NCI-H1092 treated with DMSO at 0.1 percent for 48 hours (cell line): ENCODE measurements around the gene TAF15.

Experiments used
- DNase-seq: peaks from one replicate; lab custom pipeline; 2025; lab: John Stamatoyannopoulos, UW

The TAF15 gene

GRCh38 chr17:35788477-35789368 is 20.6 kb upstream of the TAF15 start:
- DNase-seq, result no peak

- no peak for DNase-seq
Observed at GRCh38 chr17:35790841-35791240, 18.4 kb upstream of the TAF15 start.

DNA sequence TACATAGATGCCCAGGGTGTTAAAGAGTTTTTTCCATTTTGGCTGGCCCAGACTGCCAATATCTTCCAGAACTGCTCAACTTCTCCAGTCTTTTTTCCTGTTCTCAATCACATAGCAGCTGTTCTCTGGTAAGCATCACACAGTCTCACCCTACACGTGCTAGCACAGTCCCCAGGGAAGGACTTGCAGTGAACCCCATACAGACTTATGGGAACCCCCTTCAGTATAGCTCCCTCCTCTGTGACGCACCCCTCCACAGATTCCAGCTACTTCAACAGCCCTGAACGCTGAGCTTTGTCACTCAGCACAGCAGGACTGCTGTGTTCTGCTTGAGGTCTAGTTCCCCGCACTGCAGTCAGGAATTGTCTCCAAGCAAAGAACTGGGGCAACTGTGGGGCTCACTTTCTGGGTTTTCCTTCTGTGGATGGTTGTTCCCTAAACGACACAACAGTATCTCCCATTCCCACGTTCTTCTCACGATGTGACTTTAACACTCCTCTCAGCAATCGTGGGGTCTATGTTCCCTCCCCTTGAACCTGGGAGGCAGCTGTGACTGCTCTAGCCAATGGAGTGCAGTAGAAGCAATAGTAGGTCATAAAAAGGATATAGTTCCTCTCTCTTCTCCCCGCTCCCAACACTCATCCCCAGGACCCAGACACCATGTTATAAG is 17.5 kb upstream of the TAF15 start:
- DNase-seq, result no peak

GRCh38 chr17:35793257-35793656 is 16.0 kb upstream of the TAF15 start:
- DNase-seq, result no peak

DNA sequence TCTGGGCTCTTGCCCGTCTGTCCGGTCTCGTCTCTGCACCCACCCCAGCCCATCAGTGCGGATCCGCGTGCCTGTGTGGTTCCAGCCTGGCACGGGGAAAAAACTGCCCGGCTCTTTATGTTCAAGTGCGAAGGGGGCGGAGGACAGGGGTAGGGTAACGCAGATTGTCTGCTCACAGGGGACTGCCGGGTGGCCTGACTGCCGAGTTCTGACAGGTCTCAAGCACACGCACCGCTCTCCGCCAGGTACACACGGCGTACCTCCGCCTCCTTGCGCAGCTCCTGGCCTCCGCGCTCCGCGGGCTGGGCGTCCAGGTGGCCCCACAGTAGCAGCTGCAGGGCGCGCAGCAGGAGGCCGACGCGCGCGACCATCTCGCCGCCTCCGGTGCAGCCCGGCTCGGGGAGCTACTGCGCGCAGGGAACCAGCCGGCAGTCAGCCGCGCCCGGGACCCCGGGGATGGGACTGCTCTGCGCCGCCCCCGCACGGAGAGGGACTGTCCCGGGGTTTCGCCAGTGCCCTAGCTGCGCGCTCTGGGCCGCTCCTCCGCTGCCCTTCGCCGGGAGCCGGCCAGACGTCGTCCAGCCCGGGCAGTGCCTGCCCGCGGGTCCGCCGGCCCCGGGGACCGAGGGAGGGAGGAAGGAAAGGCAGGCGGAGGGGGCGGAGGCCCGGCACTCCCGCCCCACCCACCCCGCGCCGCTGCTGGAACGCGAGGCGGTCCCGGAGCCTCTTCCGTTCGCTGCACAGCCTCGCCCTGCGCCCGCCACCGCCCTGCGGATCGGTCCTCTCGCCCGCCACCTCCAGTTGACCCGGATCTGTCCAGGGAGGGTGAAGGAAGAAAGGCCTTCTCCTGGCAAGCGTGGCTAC is 14.0 kb upstream of the TAF15 start, which contains the start of gene MMP28:
TSS of gene MMP28 (minus strand) at position 635 of the 864 bp plus-strand sequence. CDS start at position 371, 264 bp downstream.
- DNase-seq, result peak; percentile 19

GRCh38 chr17:35795871-35796265 is 13.4 kb upstream of the TAF15 start:
- no peak for DNase-seq

GRCh38 chr17:35796942-35797341 is 12.3 kb upstream of the TAF15 start:
- no peak for DNase-seq

DNA sequence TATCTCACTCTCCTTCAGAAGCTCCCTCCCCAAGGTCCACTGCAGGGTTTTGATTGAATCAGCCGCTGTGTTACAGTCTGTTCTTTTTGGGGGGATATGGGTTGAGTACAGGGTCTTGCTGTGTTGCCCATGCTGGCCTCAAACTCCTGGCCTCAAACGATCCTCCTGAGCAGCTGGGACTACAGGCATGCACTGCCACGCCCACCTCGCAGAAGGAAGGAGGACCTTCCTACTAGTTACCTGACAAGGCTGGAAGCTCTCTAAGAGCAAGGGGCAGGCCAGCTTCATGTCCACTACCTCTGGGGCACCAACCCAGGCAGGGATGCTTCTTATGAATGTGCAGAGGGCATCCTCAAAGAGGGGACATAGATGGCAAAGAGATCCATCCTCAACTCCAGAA is 11.9 kb upstream of the TAF15 start:
- no peak for DNase-seq

DNA sequence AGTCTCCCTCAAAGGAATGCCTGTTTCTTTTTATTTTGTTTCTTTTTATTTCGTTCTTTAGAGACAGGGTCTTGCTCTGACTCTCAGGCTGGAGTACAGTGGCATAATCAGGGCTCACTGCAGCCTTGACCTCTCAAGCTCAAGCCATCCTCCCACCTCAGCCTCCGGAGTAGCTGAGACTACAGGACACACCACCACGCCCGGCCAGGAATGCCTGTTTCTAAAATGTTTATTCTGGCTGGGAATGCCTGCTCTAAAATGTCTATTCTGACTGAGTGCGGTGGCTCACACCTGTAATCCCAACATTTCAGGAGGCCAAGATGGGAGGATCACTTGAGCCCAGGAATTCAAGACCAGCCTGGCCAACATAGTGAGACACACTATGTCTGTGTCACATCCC is 11.4 kb upstream of the TAF15 start:
- DNase-seq, result no peak

GRCh38 chr17:35799942-35800341 is 9.3 kb upstream of the TAF15 start:
- DNase-seq, result peak; percentile 85

DNA sequence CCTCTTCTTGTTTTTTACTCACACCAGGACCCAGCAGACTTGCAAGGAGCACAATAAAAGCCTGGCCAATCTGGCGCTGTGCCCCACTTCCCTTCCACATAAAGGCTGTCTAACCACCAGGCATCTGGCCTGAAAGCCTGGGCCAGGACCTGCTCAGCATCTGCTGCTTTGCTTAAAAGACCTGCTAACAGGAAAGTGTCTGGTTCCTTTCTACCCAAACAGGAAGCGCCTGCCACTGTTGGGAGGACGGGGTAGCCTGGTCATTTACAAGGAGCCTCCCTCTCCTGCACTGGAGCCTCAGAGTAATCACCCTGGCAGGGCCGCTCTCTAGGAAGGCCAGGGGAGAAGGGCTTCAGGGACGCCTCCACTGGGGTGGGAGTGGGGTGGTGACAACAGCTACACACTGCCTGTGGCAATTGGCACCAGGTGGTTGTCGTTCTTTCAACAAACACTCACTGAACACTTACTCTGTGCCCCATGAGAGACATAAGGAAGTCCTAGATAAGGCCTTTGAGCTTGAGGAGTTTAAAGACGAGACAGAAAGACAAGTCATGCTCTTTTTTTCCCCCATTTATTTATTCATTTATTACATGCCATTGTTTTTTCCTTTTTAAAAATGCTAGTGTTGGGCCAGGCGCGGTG is 7.6 kb upstream of the TAF15 start:
- peak; percentile 78 for DNase-seq

GRCh38 chr17:35804658-35805192 is 4.6 kb upstream of the TAF15 start:
- peak; percentile 92 for DNase-seq

GRCh38 chr17:35807371-35808144 is 1.7 kb upstream of the TAF15 start:
- DNase-seq, result no peak

DNA sequence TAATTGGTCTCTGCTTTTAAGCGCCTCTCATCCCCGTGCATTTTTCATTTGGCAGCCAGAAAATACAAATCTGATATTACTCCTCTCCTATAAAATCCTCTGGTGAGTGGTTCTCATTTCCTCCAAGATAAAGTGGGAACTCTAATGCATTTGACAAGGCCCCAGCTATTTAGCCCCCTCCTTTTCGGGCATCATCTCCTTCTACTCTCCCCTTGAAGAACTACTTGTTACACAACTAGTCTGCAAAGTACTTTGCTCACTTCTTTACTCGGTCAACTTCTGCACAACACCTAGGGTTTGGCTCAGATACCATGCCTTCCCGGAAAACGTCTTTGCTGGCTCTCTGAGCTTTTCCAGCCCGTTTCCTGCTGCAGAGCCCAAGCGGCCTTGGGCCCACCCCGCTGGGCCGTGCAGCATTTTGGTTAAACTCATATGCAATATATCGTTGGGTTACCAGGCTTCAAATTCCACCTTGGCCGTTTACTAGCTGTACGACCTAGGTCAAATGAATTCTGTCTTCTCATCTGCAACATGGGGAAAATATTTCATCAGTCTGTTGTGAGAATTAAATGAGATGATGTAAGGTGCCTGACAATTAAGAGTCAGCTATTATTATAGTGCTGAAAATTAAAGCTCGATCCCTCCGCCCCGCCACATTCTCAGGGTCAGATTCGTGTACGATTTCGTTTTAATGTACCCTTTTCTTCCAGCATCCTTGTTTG is 883 bp upstream of the TAF15 start:
- DNase-seq, result no peak

DNA sequence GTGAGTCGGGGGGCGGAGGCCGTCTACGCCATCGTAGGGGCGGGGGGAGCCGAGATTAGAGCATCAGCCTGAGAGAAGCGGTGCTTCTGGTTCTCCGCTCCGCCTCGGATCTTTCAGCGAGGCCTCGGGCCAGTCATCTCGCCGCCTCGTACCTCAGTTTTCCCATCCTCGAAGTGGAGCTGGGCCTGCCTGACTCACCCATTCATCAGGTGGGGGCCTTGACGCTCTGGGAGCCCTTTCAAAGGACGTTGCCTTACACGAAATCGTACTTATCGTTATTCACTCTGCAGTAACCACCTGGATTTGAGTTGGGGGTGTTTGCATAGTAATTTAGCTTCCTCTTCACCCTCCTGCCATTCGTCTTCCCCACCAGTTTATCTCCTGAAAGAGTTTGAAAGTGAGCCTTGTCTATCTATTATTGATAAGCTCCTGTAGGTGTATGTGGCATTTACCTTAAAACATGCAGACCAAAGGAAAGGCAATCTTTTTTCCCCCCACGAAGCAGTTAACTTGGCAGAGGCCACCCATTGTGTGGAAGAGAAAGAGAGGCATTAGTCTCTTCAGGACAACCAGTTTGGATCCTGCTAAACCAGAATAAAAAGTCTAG is 674 bp downstream of the TAF15 start:
- DNase-seq, result no peak

DNA sequence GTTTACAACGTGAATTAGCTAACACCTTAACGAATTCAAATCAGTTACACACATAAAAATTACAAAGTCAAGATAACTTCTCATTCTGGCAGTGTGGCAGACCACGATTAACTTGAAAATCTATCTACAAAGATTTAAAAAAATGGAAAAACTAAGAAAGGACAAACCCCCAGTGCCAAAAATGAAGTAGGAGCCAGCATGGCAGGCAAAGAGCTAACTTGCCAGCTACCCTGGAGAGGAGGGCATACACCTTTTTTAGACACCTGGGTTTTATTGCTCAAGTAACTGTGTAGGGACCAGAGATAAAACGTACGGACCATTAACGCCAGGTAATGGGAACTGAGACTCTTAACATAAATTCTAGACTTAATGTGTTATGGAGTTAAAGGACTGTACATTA is 2.5 kb downstream of the TAF15 start:
- no peak for DNase-seq

- no peak for DNase-seq
Observed at GRCh38 chr17:35812456-35812855, 3.2 kb downstream of the TAF15 start.

DNA sequence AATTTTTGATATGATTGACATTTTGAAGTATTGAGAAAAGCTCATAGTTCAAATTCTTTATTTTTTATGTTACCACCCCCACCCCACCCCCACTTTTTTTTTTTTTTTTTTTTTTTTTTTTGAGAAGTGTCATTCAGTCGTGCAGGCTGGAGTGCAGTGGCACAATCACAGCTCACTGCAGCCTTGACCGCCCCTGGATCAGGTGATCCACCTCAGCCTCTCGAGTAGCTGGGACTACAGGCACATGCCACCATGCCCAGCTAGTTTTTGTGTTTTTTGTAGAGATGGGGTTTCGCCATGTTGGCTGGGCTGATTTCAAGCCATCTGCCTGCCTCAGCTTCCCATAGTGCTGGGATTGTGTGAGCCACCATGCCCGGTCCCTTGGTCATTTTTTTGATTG is 7.4 kb downstream of the TAF15 start:
- no peak for DNase-seq

DNA sequence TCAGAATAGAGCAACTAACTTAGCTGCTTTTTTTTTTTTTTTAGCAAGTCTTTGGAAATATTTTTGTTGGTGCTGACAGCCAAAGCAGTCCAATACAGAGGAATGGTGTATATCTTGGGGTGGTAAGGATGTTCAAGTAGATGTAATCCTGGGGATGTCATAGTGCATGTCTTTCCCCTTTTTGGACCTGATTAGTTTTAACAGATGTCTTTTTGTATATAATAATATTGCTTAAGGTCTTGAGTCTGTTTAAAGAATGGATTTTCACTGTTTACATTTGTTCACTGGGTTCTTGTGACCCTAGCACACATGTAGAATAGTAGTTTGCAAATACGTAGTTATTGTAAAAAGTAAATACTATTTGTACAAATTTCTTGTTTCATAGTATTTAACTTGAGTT is 7.9 kb downstream of the TAF15 start:
- DNase-seq, result no peak

GRCh38 chr17:35819455-35819854 is 10.2 kb downstream of the TAF15 start:
- no peak for DNase-seq
